ENCODE results near the gene APOL1.

DNA sequence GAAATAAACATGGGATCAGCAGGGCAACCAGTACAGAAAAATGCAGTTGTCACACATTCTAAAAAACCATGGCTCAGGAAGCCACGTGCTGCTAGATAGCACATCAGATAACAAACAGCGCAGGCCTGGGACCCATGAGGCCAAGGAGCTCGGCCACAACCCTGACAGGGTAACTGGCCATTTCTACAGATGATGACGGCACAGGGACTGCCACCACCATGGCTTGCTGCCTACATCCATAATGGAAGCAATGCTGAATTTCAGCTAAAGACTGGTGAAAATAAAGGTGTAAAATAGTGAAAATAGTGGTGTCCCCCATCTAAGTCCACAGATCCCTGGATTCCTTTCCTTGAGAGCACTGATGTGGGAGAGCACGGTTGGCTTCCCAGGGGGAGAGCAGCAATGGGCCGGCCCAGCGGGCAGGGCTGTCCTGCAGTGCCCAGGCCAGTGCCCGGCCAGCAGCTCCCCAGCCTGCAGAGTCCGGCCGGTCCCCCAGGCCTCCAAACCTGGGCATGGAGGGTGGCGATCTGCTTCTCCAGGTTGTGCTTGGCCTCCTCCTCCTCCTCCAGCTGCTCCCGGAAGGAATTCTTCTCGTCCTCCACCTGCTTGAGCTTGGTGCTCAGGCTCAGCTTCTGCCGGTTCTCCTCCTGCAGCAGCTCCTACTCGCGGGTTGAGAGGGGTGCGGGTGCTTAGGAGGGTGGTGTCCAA is 40.0 kb downstream of the APOL1 start:
- TF ChIP-seq CTCF (IDR thresholded peaks at IDR 0.05; ENCODE audit: low read length) (no peak), EZH2 (IDR thresholded peaks at IDR 0.05; ENCODE audit: borderline replicate concordance, low read length) (no peak)
